HEK293T (cell line): ENCODE data around the gene LRG1.

Experiments used
- BHLHE40 ChIP-seq: fragments of 450-650 bp; IDR thresholded peaks from 2 replicates; pipeline ENCODE4 v1.6.1; 2016; ENCODE audit warnings: mild to moderate bottlenecking, moderate library complexity, borderline replicate concordance
- ELF4 ChIP-seq: fragments of 450-650 bp; IDR thresholded peaks from 2 replicates; pipeline ENCODE4 v1.6.1; 2017; ENCODE audit warnings: antibody characterized with exemption
- FOXA1 ChIP-seq: fragments of 450-650 bp; IDR thresholded peaks from 2 replicates; pipeline ENCODE4 v1.6.1; 2016; ENCODE audit warnings: mild to moderate bottlenecking
- FOXK2 ChIP-seq: fragments of 450-650 bp; IDR thresholded peaks from 2 replicates; pipeline ENCODE4 v1.6.1; 2016; ENCODE audit warnings: mild to moderate bottlenecking
- FOXM1 ChIP-seq: fragments of 450-650 bp; IDR thresholded peaks from 2 replicates; pipeline ENCODE4 v1.6.1; 2017; ENCODE audit warnings: mild to moderate bottlenecking, borderline replicate concordance
- HDGF ChIP-seq: fragments of 450-650 bp; IDR thresholded peaks from 2 replicates; pipeline ENCODE4 v1.6.1; 2017; ENCODE audit warnings: antibody characterized with exemption, borderline replicate concordance
- LEF1 ChIP-seq: fragments of 450-650 bp; IDR thresholded peaks from 2 replicates; pipeline ENCODE4 v1.6.1; 2017; ENCODE audit warnings: mild to moderate bottlenecking, borderline replicate concordance
- NFRKB ChIP-seq: fragments of 450-650 bp; IDR thresholded peaks from 2 replicates; pipeline ENCODE4 v1.6.1; 2016; ENCODE audit warnings: mild to moderate bottlenecking, moderate library complexity
- PKNOX1 ChIP-seq: fragments of 450-650 bp; IDR thresholded peaks from 2 replicates; pipeline ENCODE4 v1.6.1; 2016
- SP1 ChIP-seq: fragments of 450-650 bp; IDR thresholded peaks from 2 replicates; pipeline ENCODE4 v1.6.1; 2017
- SUZ12 ChIP-seq: fragments of 450-650 bp; IDR thresholded peaks from 2 replicates; pipeline ENCODE4 v1.6.1; 2016; ENCODE audit warnings: mild to moderate bottlenecking
- ZNF384 ChIP-seq: fragments of 450-650 bp; IDR thresholded peaks from 2 replicates; pipeline ENCODE4 v1.6.1; 2016

GRCh38 chr19:4568886-4569285 lies 29.1 kb upstream of the LRG1 start:
- TF ChIP-seq NFRKB: no peak
- no peak for TF ChIP-seq PKNOX1
- no peak for TF ChIP-seq FOXK2
- TF ChIP-seq FOXM1: no peak
- TF ChIP-seq LEF1: no peak
- TF ChIP-seq SP1: no peak
- TF ChIP-seq ZNF384: no peak
- no peak for TF ChIP-seq FOXA1
- TF ChIP-seq ELF4: no peak
- TF ChIP-seq SUZ12: no peak
- no peak for TF ChIP-seq BHLHE40
- TF ChIP-seq HDGF: no peak
